Coronary artery (tissue), 2 donors: ENCODE data around the gene DGKH.
"Not testable (repeated sequence)": the region's sequence is repeated elsewhere in the genome, so short reads cannot be mapped to it uniquely, and the experiment has no call there.

Source experiments
- DNase-seq: peaks from one replicate; pipeline ENCODE4 v3.0.0-alpha.2; 2017; ENCODE audit warnings: low spot score
- H3K27ac ChIP-seq, 2 donors: fragments of 200-600 bp; sonication (generic); one replicate each; pipeline ENCODE4 v1.5.1; 2016 to 2019
- H3K4me3 ChIP-seq: fragments of 200-600 bp; sonication (generic); 2 replicates; pipeline ENCODE4 v1.5.1; 2016; ENCODE audit warnings: mild to moderate bottlenecking, moderate library complexity
- TF ChIP-seq, protein P1 (sequence below): fragments of 200-600 bp; sonication (generic); IDR thresholded peaks from one replicate; pipeline ENCODE4 v1.5.1; 2019; ENCODE audit warnings: antibody characterized with exemption

DGKH gene

GRCh38 chr13:42068886-42069285, 20.4 kb downstream of the DGKH start:
- DNase-seq = no peak
- TF ChIP-seq, protein P1, sequence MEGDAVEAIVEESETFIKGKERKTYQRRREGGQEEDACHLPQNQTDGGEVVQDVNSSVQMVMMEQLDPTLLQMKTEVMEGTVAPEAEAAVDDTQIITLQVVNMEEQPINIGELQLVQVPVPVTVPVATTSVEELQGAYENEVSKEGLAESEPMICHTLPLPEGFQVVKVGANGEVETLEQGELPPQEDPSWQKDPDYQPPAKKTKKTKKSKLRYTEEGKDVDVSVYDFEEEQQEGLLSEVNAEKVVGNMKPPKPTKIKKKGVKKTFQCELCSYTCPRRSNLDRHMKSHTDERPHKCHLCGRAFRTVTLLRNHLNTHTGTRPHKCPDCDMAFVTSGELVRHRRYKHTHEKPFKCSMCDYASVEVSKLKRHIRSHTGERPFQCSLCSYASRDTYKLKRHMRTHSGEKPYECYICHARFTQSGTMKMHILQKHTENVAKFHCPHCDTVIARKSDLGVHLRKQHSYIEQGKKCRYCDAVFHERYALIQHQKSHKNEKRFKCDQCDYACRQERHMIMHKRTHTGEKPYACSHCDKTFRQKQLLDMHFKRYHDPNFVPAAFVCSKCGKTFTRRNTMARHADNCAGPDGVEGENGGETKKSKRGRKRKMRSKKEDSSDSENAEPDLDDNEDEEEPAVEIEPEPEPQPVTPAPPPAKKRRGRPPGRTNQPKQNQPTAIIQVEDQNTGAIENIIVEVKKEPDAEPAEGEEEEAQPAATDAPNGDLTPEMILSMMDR = no peak
- no peak overlapping the region for H3K4me3 ChIP-seq
- H3K27ac ChIP-seq = no peak overlapping the region

GRCh38 chr13:42070599-42070998, 22.2 kb downstream of the DGKH start:
- H3K27ac ChIP-seq, H3K4me3 ChIP-seq, DNase-seq: not testable (repeated sequence)

- H3K27ac ChIP-seq, DNase-seq, H3K4me3 ChIP-seq: not testable (repeated sequence)
These were observed 22.7 kb downstream of the DGKH start for GRCh38 chr13:42071179-42071578.

- DNase-seq = no peak
- TF ChIP-seq, protein P1 = no peak
- Histone ChIP-seq H3K27ac (no peak overlapping the region), H3K4me3 (no peak overlapping the region)
These were observed 23.4 kb downstream of the DGKH start for GRCh38 chr13:42071672-42072419.

- no peak overlapping the region for H3K4me3 ChIP-seq
- H3K27ac ChIP-seq = no peak overlapping the region
- DNase-seq = no peak
- TF ChIP-seq, protein P1 = no peak
These were observed 25.2 kb downstream of the DGKH start for GRCh38 chr13:42073683-42074082.

DNA sequence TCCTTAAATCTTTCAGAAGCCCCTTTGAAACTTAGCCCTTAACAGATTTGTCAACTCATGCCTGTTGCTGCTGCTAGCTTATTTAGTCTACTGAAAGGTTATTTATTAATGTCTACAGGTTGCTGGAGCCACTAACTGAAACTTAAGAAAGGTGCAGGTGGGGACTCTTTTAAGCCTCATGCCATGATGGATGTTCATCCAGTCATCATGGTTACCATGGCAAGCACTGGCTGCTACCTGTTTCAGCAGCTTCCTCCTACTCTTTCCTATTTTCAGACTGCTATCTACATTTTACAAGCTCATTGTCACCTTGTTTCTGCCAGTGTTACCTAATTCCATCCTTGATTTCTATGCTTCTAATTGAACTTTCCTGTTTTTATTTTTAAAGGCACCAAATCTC, 27.1 kb downstream of the DGKH start:
- TF ChIP-seq, protein P1 = no peak
- Histone ChIP-seq H3K27ac (no peak overlapping the region), H3K4me3 (no peak overlapping the region)
- DNase-seq = no peak

GRCh38 chr13:42076309-42076713, 27.9 kb downstream of the DGKH start:
- DNase-seq = no peak
- TF ChIP-seq, protein P1 = no peak
- Histone ChIP-seq H3K27ac (no peak overlapping the region), H3K4me3 (no peak overlapping the region)

DNA sequence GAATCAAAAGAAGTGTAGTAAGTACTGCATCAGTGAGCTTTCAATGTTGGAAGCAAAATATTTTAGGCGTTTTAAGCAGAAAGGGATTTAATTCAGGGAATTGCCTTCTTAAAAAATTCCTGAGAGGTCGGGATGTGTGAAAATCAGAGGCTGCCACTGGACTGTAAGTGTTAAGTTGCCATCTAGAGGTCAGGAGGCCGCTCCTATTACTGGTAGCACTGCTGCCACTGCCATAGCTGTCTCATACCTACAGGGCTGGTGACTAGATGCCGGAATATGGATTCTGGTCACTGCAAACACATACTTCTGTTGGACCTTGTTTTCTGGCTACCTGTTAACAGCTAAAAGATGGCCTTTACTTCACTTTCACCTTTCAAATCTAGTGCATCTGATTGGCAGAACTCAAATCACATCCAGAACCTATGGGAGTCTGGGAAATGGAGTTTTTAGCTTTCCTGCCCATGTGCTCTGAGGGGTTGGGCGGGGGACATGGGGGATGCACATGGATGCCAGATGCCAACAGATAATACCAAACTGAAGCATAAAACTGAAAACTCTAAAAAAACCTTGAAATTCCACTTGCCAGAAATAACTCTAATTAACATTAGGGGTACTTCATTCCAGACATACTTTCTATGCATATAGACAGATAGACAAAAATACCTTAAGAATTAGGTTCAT, 29.8 kb downstream of the DGKH start:
- no peak overlapping the region for H3K4me3 ChIP-seq
- H3K27ac ChIP-seq = no peak overlapping the region
- TF ChIP-seq, protein P1 = no peak
- DNase-seq = no peak
